HEK293T (cell line): Measurements from ENCODE around the gene DIDO1.

ENCODE experiments used
- ARNT ChIP-seq: fragments of 450-650 bp; IDR thresholded peaks from 2 replicates; pipeline ENCODE4 v1.6.1; 2017; ENCODE audit warnings: mild to moderate bottlenecking
- ELF4 ChIP-seq: fragments of 450-650 bp; IDR thresholded peaks from 2 replicates; pipeline ENCODE4 v1.6.1; 2017; ENCODE audit warnings: antibody characterized with exemption
- FOXA1 ChIP-seq: fragments of 450-650 bp; IDR thresholded peaks from 2 replicates; pipeline ENCODE4 v1.6.1; 2016; ENCODE audit warnings: mild to moderate bottlenecking
- FOXK2 ChIP-seq: fragments of 450-650 bp; IDR thresholded peaks from 2 replicates; pipeline ENCODE4 v1.6.1; 2016; ENCODE audit warnings: mild to moderate bottlenecking
- FOXM1 ChIP-seq: fragments of 450-650 bp; IDR thresholded peaks from 2 replicates; pipeline ENCODE4 v1.6.1; 2017; ENCODE audit warnings: mild to moderate bottlenecking, borderline replicate concordance
- NFRKB ChIP-seq: fragments of 450-650 bp; IDR thresholded peaks from 2 replicates; pipeline ENCODE4 v1.6.1; 2016; ENCODE audit warnings: mild to moderate bottlenecking, moderate library complexity

DNA sequence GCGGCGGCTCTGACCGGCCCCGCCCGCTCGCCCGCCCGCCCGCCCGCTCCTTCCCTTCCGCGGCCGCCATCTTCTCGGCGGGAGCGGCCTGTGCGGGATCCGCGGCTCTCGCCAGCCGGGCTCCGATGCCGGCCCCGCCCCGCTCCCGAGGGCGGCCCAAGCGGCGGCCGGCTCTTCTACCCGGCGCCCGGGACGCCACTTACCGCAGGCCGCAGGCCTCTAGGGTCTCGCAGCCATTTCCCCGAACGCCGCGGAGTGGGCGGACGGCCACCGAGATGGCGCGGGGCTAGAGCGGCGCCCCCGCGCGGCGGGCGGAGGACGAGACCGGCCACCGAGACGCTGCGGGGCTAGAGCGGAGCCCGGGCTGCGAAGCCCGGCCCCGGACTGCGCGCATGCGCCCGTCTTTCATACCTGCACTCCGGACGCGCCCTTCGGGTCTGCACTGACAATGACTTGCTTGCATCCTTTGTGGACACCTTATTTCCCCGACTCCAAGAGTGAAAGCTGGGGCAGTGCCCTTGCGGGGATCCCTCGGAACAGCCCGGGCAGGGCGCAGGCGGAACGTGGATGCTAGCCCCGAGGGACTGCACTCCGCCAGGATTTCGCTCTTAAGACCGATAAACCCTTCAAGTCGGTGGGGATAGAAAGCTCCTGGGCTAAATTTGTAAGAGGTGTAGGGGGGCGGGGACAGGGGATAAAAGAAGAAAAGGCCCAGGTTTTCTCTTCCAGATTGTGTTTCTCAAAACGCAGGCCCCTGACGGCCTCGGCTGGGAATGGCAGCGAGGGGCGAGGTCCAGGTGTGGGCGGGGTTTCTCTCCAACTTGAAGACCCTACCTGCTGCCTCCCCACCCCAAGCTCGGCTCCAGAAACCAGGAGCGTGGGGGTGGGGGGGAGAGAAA lies at the start of gene DIDO1:
- 0 out of 2 replicates have a peak, but pooled peaks have one; percentile 9 for TF ChIP-seq ARNT
- no peak for TF ChIP-seq FOXA1
- TF ChIP-seq NFRKB, result no peak
- TF ChIP-seq FOXK2, result no peak
- no peak for TF ChIP-seq FOXM1
- TF ChIP-seq ELF4, result no peak
